Measurements from ENCODE around the gene LAIR2. TPM values are rescaled to one million over a fixed set of nuclear protein-coding genes. Genes with fewer than 3 reads are reported as not detected.

Gene LAIR2
- total and polyA plus RNA-seq, 2 of the 13 experiments (the other 11 are each of a cell fraction or from before 2014, with no cell fraction given), result 1.3 to 1.9 TPM

DNA sequence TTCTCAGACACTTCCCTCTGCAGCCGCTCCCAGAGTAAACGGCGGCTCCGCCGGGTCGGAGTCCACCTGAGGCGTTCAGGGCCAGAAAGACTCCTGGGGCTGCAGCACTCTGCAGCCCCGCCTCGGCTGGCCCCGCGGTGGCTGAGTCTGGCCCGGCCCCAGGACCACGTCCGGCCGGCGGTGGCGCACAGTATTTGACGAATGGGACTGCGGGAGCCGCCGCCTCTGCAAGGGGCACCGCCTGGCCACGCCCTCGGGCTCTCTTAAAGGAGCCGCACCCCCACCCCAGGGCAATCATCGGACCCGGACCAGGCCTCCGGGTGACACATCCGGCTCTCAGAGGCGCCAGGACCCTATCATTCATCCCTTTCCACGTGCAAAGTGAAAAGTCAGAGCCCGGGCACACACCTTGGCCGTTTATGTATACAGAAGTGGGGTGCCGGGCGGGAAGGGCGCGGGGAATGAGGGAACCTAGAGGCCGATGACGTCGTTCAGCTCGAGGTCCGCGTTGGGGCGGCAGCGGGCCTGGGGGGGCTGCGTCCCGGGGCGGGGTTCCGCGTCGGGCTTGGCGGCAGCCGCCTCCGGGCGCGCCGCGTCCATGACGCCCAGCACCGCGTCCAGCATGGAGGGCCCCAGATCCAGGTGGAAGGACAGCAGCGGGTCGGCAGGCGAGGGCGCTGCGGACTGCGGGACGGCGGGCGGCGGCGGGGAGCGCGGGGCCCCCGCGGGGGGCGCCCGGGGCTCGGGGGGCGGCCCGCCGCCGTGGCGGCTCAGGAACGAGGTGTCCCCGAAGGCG lies 37.8 kb upstream of the LAIR2 start (continued):
- TF ChIP-seq ZNF407 (CRISPR knock-in tag; IDR thresholded peaks at IDR 0.05; ENCODE audit: not compliant biosample characterization) (peak; percentile 48), RFXANK (CRISPR knock-in tag; IDR thresholded peaks at IDR 0.05) (no peak), ZNF891 (CRISPR knock-in tag; IDR thresholded peaks at IDR 0.05) (no peak), ZNF503 (CRISPR knock-in tag; IDR thresholded peaks at IDR 0.05) (0 out of 2 replicates have a peak, but pooled peaks have one; percentile 36), CEBPB (IDR thresholded peaks at IDR 0.05; ENCODE audit: borderline replicate concordance, low read depth, low read length) (no peak), TCF7 (IDR thresholded peaks at IDR 0.05; ENCODE audit: low read depth) (no peak), ATF7 (IDR thresholded peaks at IDR 0.05) (no peak), ATF7 (CRISPR knock-in tag; IDR thresholded peaks at IDR 0.05) (0 out of 2 replicates have a peak, but pooled peaks have one; percentile 53), NR2F6 (IDR thresholded peaks at IDR 0.05) (no peak), NR2F6 (CRISPR knock-in tag; IDR thresholded peaks at IDR 0.05) (no peak), CREB1 (IDR thresholded peaks at IDR 0.05) (peak; percentile 73), CREB1 (CRISPR knock-in tag; IDR thresholded peaks at IDR 0.05) (peak; percentile 91), GPN1 (CRISPR knock-in tag; IDR thresholded peaks at IDR 0.05; ENCODE audit: borderline replicate concordance) (no peak; the same call in 1 of the 2 replicates), GZF1 (CRISPR knock-in tag; IDR thresholded peaks at IDR 0.05) (no peak), RNF2 (conservative IDR thresholded peaks at IDR 0.05; ENCODE audit: low read depth) (no peak), CREM (IDR thresholded peaks at IDR 0.05) (peak; percentile 66), CREM (CRISPR knock-in tag; IDR thresholded peaks at IDR 0.05) (no peak), ZNF816 (CRISPR knock-in tag; IDR thresholded peaks at IDR 0.05; ENCODE audit: borderline replicate concordance) (no peak), KMT2B (CRISPR knock-in tag; IDR thresholded peaks at IDR 0.05) (no peak), ZNF484 (CRISPR knock-in tag; IDR thresholded peaks at IDR 0.05; ENCODE audit: borderline replicate concordance, low read depth) (no peak)
- TF ChIP-seq, protein P1, sequence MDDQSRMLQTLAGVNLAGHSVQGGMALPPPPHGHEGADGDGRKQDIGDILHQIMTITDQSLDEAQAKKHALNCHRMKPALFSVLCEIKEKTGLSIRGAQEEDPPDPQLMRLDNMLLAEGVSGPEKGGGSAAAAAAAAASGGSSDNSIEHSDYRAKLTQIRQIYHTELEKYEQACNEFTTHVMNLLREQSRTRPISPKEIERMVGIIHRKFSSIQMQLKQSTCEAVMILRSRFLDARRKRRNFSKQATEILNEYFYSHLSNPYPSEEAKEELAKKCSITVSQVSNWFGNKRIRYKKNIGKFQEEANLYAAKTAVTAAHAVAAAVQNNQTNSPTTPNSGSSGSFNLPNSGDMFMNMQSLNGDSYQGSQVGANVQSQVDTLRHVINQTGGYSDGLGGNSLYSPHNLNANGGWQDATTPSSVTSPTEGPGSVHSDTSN (CRISPR knock-in tag; IDR thresholded peaks at IDR 0.05; ENCODE audit: borderline replicate concordance), result no peak
